HL-60 (cell line): ENCODE measurements around the gene EOMES.

Source experiments
- DNase-seq, 2 experiments: peaks; one replicate each; pipeline ENCODE4 v3.0.0-alpha.2; 2010 to 2020; ENCODE audit warnings: low read depth in 1 of 2, low spot score in 1 of 2
- H3K27ac ChIP-seq: fragments of 250-450 bp; sonication (Bioruptor Pico); replicated peaks from 2 replicates; pipeline ENCODE4 v1.5.1; 2020; ENCODE audit warnings: mild to moderate bottlenecking, moderate library complexity
- H3K27me3 ChIP-seq: fragments of 250-450 bp; sonication (Bioruptor Pico); 2 replicates; pipeline ENCODE4 v1.5.1; 2021; ENCODE audit warnings: mild to moderate bottlenecking, moderate library complexity; ENCODE audit not compliant: insufficient read depth, poor library complexity, severe bottlenecking
- H3K4me3 ChIP-seq: replicated peaks from 2 replicates; pipeline ENCODE4 v1.5.1; 2011; ENCODE audit warnings: mild to moderate bottlenecking, control low read depth, low read length; ENCODE audit not compliant: insufficient read depth
- GABPA ChIP-seq: IDR thresholded peaks from 2 replicates; pipeline ENCODE4 v1.6.1; 2012; ENCODE audit warnings: low read depth
- POLR2AphosphoS5 ChIP-seq: IDR thresholded peaks from 2 replicates; pipeline ENCODE4 v1.6.1; 2012; ENCODE audit warnings: low read depth
- SPI1 ChIP-seq: IDR thresholded peaks from 2 replicates; pipeline ENCODE4 v1.6.1; 2012; ENCODE audit warnings: low read depth, mild to moderate bottlenecking, borderline replicate concordance
- TF ChIP-seq, protein P1 (sequence below): IDR thresholded peaks from one replicate; pipeline ENCODE4 v1.5.1; 2011; ENCODE audit warnings: low read length, control low read depth, inconsistent platforms; ENCODE audit not compliant: insufficient read depth
- TF ChIP-seq, protein P2 (sequence below): IDR thresholded peaks from 2 replicates; pipeline ENCODE4 v1.6.1; 2012; ENCODE audit warnings: low read depth; ENCODE audit not compliant: insufficient replicate concordance

Gene EOMES

DNA sequence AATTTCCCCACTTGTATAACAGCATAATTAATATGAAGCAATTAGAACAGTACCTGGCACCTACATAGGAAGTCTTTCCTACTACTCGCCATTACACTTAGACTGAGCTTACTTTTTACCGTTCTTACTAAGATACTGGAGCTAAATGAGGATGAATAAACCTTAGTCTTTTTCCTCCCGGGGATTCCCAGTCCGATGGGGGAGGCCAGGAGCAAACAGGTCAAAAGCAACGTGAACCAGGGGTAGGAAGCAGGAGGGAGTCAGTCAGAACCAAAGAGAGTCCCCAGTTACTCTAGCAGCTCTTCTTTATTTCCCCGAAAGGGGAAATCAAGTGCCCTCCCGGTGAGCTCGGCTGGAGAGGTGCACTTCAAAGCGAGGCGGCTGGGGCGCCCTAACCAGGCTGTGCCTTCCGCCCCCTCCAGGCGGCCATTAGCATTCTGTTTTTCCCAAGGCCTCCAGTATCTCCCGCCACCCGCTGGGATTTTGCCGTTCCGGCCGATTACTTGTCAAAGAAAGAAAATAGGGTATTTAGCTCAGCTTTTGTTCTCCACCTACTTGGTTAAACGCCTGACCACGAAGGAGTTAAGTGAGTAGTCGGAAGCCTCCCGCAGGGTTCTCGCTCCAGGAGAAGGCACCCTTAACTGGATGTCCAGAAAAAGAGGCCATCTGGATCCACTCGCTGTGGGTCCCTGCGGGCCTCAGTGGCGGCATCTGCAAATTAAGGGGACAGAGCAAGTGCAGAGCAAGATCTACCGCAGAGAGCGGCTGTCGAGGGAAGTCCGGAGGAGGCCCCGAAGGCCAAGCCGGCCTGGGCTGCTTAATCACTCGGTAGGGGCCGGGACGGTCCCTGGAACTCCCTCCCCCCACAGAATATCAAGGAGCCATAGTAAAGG lies 6.3 kb upstream of the EOMES start:
- H3K27ac ChIP-seq: no peak overlapping the region
- H3K4me3 ChIP-seq: no peak overlapping the region
- H3K27me3 ChIP-seq: peaks cover 85% of the 10 kb centered on the region
- DNase-seq: no peak
- TF ChIP-seq, protein P1, sequence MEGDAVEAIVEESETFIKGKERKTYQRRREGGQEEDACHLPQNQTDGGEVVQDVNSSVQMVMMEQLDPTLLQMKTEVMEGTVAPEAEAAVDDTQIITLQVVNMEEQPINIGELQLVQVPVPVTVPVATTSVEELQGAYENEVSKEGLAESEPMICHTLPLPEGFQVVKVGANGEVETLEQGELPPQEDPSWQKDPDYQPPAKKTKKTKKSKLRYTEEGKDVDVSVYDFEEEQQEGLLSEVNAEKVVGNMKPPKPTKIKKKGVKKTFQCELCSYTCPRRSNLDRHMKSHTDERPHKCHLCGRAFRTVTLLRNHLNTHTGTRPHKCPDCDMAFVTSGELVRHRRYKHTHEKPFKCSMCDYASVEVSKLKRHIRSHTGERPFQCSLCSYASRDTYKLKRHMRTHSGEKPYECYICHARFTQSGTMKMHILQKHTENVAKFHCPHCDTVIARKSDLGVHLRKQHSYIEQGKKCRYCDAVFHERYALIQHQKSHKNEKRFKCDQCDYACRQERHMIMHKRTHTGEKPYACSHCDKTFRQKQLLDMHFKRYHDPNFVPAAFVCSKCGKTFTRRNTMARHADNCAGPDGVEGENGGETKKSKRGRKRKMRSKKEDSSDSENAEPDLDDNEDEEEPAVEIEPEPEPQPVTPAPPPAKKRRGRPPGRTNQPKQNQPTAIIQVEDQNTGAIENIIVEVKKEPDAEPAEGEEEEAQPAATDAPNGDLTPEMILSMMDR: no peak
- TF ChIP-seq, protein P2, sequence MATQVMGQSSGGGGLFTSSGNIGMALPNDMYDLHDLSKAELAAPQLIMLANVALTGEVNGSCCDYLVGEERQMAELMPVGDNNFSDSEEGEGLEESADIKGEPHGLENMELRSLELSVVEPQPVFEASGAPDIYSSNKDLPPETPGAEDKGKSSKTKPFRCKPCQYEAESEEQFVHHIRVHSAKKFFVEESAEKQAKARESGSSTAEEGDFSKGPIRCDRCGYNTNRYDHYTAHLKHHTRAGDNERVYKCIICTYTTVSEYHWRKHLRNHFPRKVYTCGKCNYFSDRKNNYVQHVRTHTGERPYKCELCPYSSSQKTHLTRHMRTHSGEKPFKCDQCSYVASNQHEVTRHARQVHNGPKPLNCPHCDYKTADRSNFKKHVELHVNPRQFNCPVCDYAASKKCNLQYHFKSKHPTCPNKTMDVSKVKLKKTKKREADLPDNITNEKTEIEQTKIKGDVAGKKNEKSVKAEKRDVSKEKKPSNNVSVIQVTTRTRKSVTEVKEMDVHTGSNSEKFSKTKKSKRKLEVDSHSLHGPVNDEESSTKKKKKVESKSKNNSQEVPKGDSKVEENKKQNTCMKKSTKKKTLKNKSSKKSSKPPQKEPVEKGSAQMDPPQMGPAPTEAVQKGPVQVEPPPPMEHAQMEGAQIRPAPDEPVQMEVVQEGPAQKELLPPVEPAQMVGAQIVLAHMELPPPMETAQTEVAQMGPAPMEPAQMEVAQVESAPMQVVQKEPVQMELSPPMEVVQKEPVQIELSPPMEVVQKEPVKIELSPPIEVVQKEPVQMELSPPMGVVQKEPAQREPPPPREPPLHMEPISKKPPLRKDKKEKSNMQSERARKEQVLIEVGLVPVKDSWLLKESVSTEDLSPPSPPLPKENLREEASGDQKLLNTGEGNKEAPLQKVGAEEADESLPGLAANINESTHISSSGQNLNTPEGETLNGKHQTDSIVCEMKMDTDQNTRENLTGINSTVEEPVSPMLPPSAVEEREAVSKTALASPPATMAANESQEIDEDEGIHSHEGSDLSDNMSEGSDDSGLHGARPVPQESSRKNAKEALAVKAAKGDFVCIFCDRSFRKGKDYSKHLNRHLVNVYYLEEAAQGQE: no peak
- TF ChIP-seq GABPA (no peak), SPI1 (no peak), POLR2AphosphoS5 (no peak)

DNA sequence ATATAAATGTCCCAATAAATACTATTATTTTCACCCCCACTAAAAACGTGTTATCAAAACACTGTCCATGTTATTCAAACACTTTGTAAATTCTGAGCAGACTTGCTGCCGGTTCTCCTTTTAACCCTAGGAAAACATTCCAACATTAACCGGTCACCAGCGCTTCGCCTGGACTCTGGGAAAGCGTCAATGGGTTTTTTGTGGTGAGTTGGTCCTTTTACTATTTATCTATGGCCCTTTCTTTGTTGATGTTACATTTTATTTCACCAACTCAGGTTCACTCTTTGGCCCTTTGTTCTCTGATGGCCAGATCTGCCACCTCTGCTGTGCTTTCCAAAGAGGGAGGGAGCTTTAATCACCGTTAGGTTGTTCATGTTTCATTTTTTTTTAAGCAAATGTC lies 4.1 kb upstream of the EOMES start:
- no peak for DNase-seq
- no peak overlapping the region for H3K27ac ChIP-seq

DNA sequence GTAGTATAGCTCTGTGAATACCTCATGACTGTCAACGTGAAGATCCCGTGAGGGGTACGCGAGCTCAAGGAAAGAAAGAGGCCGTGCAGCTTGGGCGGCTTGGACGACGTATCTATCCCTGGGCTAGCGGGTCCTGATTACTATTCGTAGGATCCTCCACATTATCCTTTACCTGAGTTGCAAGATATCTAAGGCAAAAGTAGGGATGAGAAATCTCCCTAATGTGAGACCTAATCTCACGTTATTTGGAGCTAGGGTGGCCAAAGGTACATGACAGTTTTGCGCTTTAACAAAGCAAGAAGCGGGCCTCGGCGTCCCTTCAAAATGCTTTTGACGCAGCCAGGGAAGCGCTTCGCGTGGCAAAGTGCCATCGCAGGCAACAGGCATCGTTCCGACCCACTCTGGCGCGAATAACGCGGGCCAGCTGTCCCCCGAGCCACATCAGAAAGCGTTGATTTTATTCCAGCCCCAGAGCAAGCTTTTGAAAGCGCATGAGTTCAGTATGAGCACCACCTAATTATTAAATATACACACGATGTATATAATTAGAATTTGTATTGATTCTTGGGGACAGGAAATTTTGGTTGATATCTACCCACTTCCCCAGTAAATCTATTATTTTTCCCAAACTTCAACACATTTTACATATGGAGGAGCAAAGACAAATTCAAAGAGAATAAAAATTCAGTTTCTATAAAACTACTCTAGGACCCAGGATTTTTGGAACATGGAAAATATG lies 2.5 kb upstream of the EOMES start:
- Histone ChIP-seq H3K27me3 (peaks cover 81% of the 10 kb centered on the region), H3K27ac (no peak overlapping the region), H3K4me3 (no peak overlapping the region)
- no peak for DNase-seq
- TF ChIP-seq, protein P1: no peak
- TF ChIP-seq POLR2AphosphoS5 (no peak), GABPA (no peak), SPI1 (no peak)
- TF ChIP-seq, protein P2: no peak

More for the DNA sequence above, 4.1 kb upstream of the EOMES start:
- H3K4me3 ChIP-seq: no peak overlapping the region
- peaks cover 82% of the 10 kb centered on the region for H3K27me3 ChIP-seq
- no peak for TF ChIP-seq SPI1
- TF ChIP-seq, protein P1: no peak
- no peak for TF ChIP-seq GABPA
- no peak for TF ChIP-seq POLR2AphosphoS5
- TF ChIP-seq, protein P2: no peak
